ENCODE data around the gene CAPN7.

GRCh38 chr3:15284121-15284889 lies 78.3 kb downstream of the CAPN7 start:
- TF ChIP-seq POLR2A (IDR thresholded peaks at IDR 0.05), result no peak
- no peak for TF ChIP-seq CTCF (IDR thresholded peaks at IDR 0.05 in 8 of 11, conservative IDR thresholded peaks at IDR 0.05 in 3 of 11)
